HG03439 (cell line): Measurements from ENCODE around the gene NHP2.
"Not testable (repeated sequence)": the region's sequence is repeated elsewhere in the genome, so short reads cannot be mapped to it uniquely, and the experiment has no call there.

Experiments used
- ATAC-seq: cut with Tn5 transposase; IDR thresholded peaks from one replicate; pipeline ENCODE4 v1.9.1; 2021; ENCODE audit warnings: mild to moderate bottlenecking, moderate library complexity; ENCODE audit not compliant: unreplicated experiment

NHP2 gene

GRCh38 chr5:178153530-178154340 is at the start of gene NHP2:
Gene NHP2, minus strand, starts transcription at chr5:178153885. Its CDS starts 68 bp downstream, at chr5:178153817.
- peak; percentile 99 for ATAC-seq

- ATAC-seq = no peak
Measured at GRCh38 chr5:178202541-178202940, 48.9 kb upstream of the NHP2 start.

GRCh38 chr5:178201927-178202235 is 48.2 kb upstream of the NHP2 start:
- no peak for ATAC-seq

- ATAC-seq = no peak
Measured at GRCh38 chr5:178201221-178201926, 47.7 kb upstream of the NHP2 start.

- no peak for ATAC-seq
Measured at GRCh38 chr5:178199581-178200434, 46.1 kb upstream of the NHP2 start.

GRCh38 chr5:178198706-178199105 is 45.0 kb upstream of the NHP2 start:
- no peak for ATAC-seq

- ATAC-seq = not testable (repeated sequence)
Measured at GRCh38 chr5:178198151-178198550, 44.5 kb upstream of the NHP2 start.

- ATAC-seq = no peak
Measured at GRCh38 chr5:178196986-178197385, 43.3 kb upstream of the NHP2 start.

- ATAC-seq = no peak
Measured at GRCh38 chr5:178196281-178196812, 42.7 kb upstream of the NHP2 start.

GRCh38 chr5:178194026-178194425 is 40.3 kb upstream of the NHP2 start:
- no peak for ATAC-seq

- no peak for ATAC-seq
Measured at GRCh38 chr5:178193251-178193809, 39.6 kb upstream of the NHP2 start.

- no peak for ATAC-seq
Measured at GRCh38 chr5:178192787-178193186, 39.1 kb upstream of the NHP2 start.

- ATAC-seq = no peak
Measured at GRCh38 chr5:178192244-178192643, 38.6 kb upstream of the NHP2 start.

GRCh38 chr5:178191661-178192060 is 38.0 kb upstream of the NHP2 start:
- no peak for ATAC-seq

- no peak for ATAC-seq
Measured at GRCh38 chr5:178189433-178189832, 35.7 kb upstream of the NHP2 start.

GRCh38 chr5:178187014-178187413 is 33.3 kb upstream of the NHP2 start, which contains the start of gene GMCL2:
Gene GMCL2, minus strand, starts transcription at chr5:178187371. Its CDS starts 72 bp downstream, at chr5:178187299.
- no peak for ATAC-seq

GRCh38 chr5:178186427-178186826 is 32.7 kb upstream of the NHP2 start:
- ATAC-seq = no peak

GRCh38 chr5:178182158-178182876 is 28.6 kb upstream of the NHP2 start:
- ATAC-seq = no peak

- no peak for ATAC-seq
Measured at GRCh38 chr5:178180141-178180863, 26.6 kb upstream of the NHP2 start.
